IMR-90 (cell line): ENCODE data around the gene TPCN1. TPM values are rescaled to one million over a fixed set of nuclear protein-coding genes. Genes with fewer than 3 reads are reported as not detected.

Experiments
- ATAC-seq: fragments of 200-7000 bp; cut with Tn5 transposase; 2 replicates; pipeline ENCODE4 v1.9.1; 2020; ENCODE audit warnings: low read depth, mild to moderate bottlenecking, moderate library complexity
- BruUV-seq: library from RNA; stranded (reverse); fragments of 400-500 nt; replicated peaks from 2 replicates; lab custom pipeline; 2021; lab: Mats Ljungman, UMichigan
- CTCF ChIA-PET: fragments of 300-600 bp; formaldehyde crosslinking; extraction: SDS; loops from one replicate; lab custom pipeline; 2021; ENCODE audit warnings: antibody characterized with exemption; lab: Yijun Ruan, JAX
- POLR2A ChIA-PET: fragments of 300-600 bp; sonication (Branson Sonifier 250); formaldehyde crosslinking; loops from one replicate; lab custom pipeline; 2022; ENCODE audit warnings: antibody characterized with exemption; ENCODE audit not compliant: unreplicated experiment; lab: Charles Lee
- DNase-seq: peaks from one replicate; pipeline ENCODE4 v3.0.0; 2013
- H2AFZ ChIP-seq: replicated peaks from 2 replicates; pipeline ENCODE3; 2013; ENCODE audit warnings: low read length, mild to moderate bottlenecking; ENCODE audit not compliant: poor library complexity
- H2AK5ac ChIP-seq: 2 replicates; pipeline ENCODE4 v1.6.1; 2013; ENCODE audit warnings: low read depth, low read length, inconsistent platforms
- H2AK9ac ChIP-seq: replicated peaks from 2 replicates; pipeline ENCODE3; 2013; ENCODE audit warnings: mild to moderate bottlenecking, low read depth, low read length, moderate library complexity; ENCODE audit not compliant: poor library complexity
- H2BK120ac ChIP-seq: 2 replicates; pipeline ENCODE4 v1.6.1; 2013; ENCODE audit warnings: low read depth, low read length, inconsistent platforms
- H2BK15ac ChIP-seq: 3 replicates; pipeline ENCODE4 v1.6.1; 2013; ENCODE audit warnings: low read depth, low read length, inconsistent platforms
- H2BK20ac ChIP-seq: 2 replicates; pipeline ENCODE4 v1.6.1; 2013; ENCODE audit warnings: low read depth, mild to moderate bottlenecking, inconsistent platforms, low read length, moderate library complexity
- H2BK5ac ChIP-seq: 2 replicates; pipeline ENCODE4 v1.6.1; 2013; ENCODE audit warnings: mild to moderate bottlenecking, low read depth, low read length, inconsistent platforms; ENCODE audit not compliant: poor library complexity, severe bottlenecking
- H3K14ac ChIP-seq: replicated peaks from 2 replicates; pipeline ENCODE4 v1.6.1; 2013; ENCODE audit warnings: low read depth, low read length, inconsistent platforms
- H3K18ac ChIP-seq: 2 replicates; pipeline ENCODE4 v1.6.1; 2013; ENCODE audit warnings: low read depth, low read length, control low read depth
- H3K23ac ChIP-seq: 2 replicates; pipeline ENCODE4 v1.6.1; 2013; ENCODE audit warnings: low read depth, low read length, inconsistent platforms
- H3K27ac ChIP-seq: 2 replicates; pipeline ENCODE4 v1.5.1; 2013; ENCODE audit warnings: mild to moderate bottlenecking, control low read depth, low read length; ENCODE audit not compliant: insufficient read depth
- H3K27me3 ChIP-seq: 2 replicates; pipeline ENCODE4 v1.6.1; 2013; ENCODE audit warnings: low read length; ENCODE audit not compliant: control insufficient read depth, insufficient read depth
- H3K36me3 ChIP-seq: 2 replicates; pipeline ENCODE4 v1.6.1; 2013; ENCODE audit warnings: low read length, mixed read lengths; ENCODE audit not compliant: control insufficient read depth, insufficient read depth
- H3K4ac ChIP-seq: 2 replicates; pipeline ENCODE4 v1.6.1; 2013; ENCODE audit warnings: low read depth, low read length, inconsistent platforms
- H3K4me1 ChIP-seq: 2 replicates; pipeline ENCODE4 v1.6.1; 2013; ENCODE audit warnings: low read length, mixed read lengths; ENCODE audit not compliant: control insufficient read depth, insufficient read depth
- H3K4me2 ChIP-seq: 2 replicates; pipeline ENCODE4 v1.6.1; 2013; ENCODE audit warnings: low read depth, mild to moderate bottlenecking, control low read depth, low read length, moderate library complexity
- H3K4me3 ChIP-seq: 2 replicates; pipeline ENCODE4 v1.5.1; 2013; ENCODE audit warnings: low read depth, mild to moderate bottlenecking, control low read depth, low read length, moderate library complexity; ENCODE audit not compliant: insufficient read depth
- H3K56ac ChIP-seq: 2 replicates; pipeline ENCODE4 v1.6.1; 2013; ENCODE audit warnings: low read length, inconsistent platforms; ENCODE audit not compliant: insufficient read depth; ENCODE audit errors: extremely low read depth
- H3K79me1 ChIP-seq, 2 experiments: 2 replicates each; pipeline ENCODE4 v1.6.1; 2013; ENCODE audit warnings: low read length in 2 of 2, inconsistent platforms in 1 of 2, low read depth in 1 of 2
- H3K9ac ChIP-seq: 2 replicates; pipeline ENCODE4 v1.6.1; 2013; ENCODE audit warnings: low read depth, low read length, control low read depth
- H3K9me1 ChIP-seq: 2 replicates; pipeline ENCODE4 v1.6.1; 2013; ENCODE audit warnings: low read length, inconsistent platforms; ENCODE audit not compliant: insufficient read depth
- H3K9me3 ChIP-seq: 2 replicates; pipeline ENCODE4 v1.6.1; 2013; ENCODE audit warnings: low read length; ENCODE audit not compliant: control insufficient read depth, insufficient read depth
- H4K20me1 ChIP-seq: 2 replicates; pipeline ENCODE4 v1.6.1; 2013; ENCODE audit warnings: low read length, inconsistent platforms; ENCODE audit not compliant: insufficient read depth
- H4K5ac ChIP-seq: 2 replicates; pipeline ENCODE4 v1.6.1; 2013; ENCODE audit warnings: mild to moderate bottlenecking, low read depth, low read length, control low read depth
- H4K8ac ChIP-seq, 2 experiments: 2 replicates each; pipeline ENCODE4 v1.6.1; 2013; ENCODE audit warnings: low read depth in 2 of 2, low read length in 2 of 2, control low read depth in 1 of 2, inconsistent platforms in 1 of 2
- H4K91ac ChIP-seq: 2 replicates; pipeline ENCODE4 v1.6.1; 2013; ENCODE audit warnings: low read depth, low read length, inconsistent platforms; ENCODE audit not compliant: insufficient read depth
- BHLHE40 ChIP-seq: fragments of 150-350 bp; IDR thresholded peaks from 2 replicates; pipeline ENCODE4 v1.6.1; 2016; ENCODE audit warnings: mild to moderate bottlenecking, low read depth, low read length
- CEBPB ChIP-seq: IDR thresholded peaks from 2 replicates; pipeline ENCODE4 v1.6.1; 2012; ENCODE audit warnings: low read depth, low read length, improper control_type of control experiment
- CHD1 ChIP-seq: IDR thresholded peaks from 2 replicates; pipeline ENCODE4 v1.6.1; 2012; ENCODE audit warnings: low read depth, low read length, improper control_type of control experiment
- FOS ChIP-seq: fragments of 150-350 bp; IDR thresholded peaks from 2 replicates; pipeline ENCODE4 v1.6.1; 2016; ENCODE audit warnings: low read depth, low read length
- MAFK ChIP-seq: IDR thresholded peaks from 2 replicates; pipeline ENCODE4 v1.6.1; 2012; ENCODE audit warnings: low read depth, low read length, improper control_type of control experiment
- MAZ ChIP-seq: IDR thresholded peaks from 2 replicates; pipeline ENCODE4 v1.6.1; 2012; ENCODE audit warnings: low read depth, mild to moderate bottlenecking, low read length, improper control_type of control experiment, moderate library complexity, borderline replicate concordance
- MXI1 ChIP-seq: IDR thresholded peaks from 2 replicates; pipeline ENCODE4 v1.6.1; 2012; ENCODE audit warnings: low read depth, mild to moderate bottlenecking, low read length, moderate library complexity, borderline replicate concordance
- POLR2A ChIP-seq: IDR thresholded peaks from 2 replicates; pipeline ENCODE4 v1.6.1; 2012; ENCODE audit warnings: mild to moderate bottlenecking, low read depth, low read length
- RAD21 ChIP-seq: IDR thresholded peaks from 2 replicates; pipeline ENCODE4 v1.6.1; 2012; ENCODE audit warnings: low read length, improper control_type of control experiment
- RCOR1 ChIP-seq: IDR thresholded peaks from 2 replicates; pipeline ENCODE4 v1.6.1; 2012; ENCODE audit warnings: mild to moderate bottlenecking, low read length, improper control_type of control experiment; ENCODE audit not compliant: insufficient replicate concordance
- RFX5 ChIP-seq: IDR thresholded peaks from 2 replicates; pipeline ENCODE4 v1.8.0; 2012; ENCODE audit warnings: low read depth, mild to moderate bottlenecking, low read length, moderate library complexity
- SMC3 ChIP-seq: fragments of 150-350 bp; IDR thresholded peaks from 2 replicates; pipeline ENCODE4 v1.6.1; 2016; ENCODE audit warnings: low read depth, mild to moderate bottlenecking, antibody characterized with exemption, low read length, moderate library complexity
- WGBS, 2 experiments: methylation state at CpG; one replicate each; pipeline versions ENCODE4 v1.1.5 to v1.1.7; 2013; ENCODE audit warnings: missing lambda C conversion rate in 2 of 2; ENCODE audit not compliant: insufficient read length in 1 of 2; ENCODE audit errors: extremely low coverage in 2 of 2; 5-methylcytosine and 5-hydroxymethylcytosine counted together
- dilution Hi-C: fragments of 300-500 bp; cut with HindIII; formaldehyde crosslinking; loops from one replicate; pipeline ENCODE4 v1.14.3; 2018; ENCODE audit warnings: low sequenced_read_pairs; ENCODE audit not compliant: unreplicated experiment
- in situ Hi-C: fragments of 300-500 bp; cut with MboI; formaldehyde crosslinking; loops from 3 replicates; pipeline ENCODE4 v1.14.3; 2019; ENCODE audit warnings: low sequenced_read_pairs, inconsistent platforms, mixed read lengths
- intact Hi-C: fragments of 100-400 bp; cut with micrococcal nuclease; formaldehyde crosslinking; loops from 2 replicates; pipeline ENCODE4 v1.10.0; 2022
- polyA plus RNA-seq, 3 experiments: library from polyadenylated mRNA; depleted of rRNA; stranded (reverse); fragments of >200 nt; gene quantifications; 2 replicates each; pipeline ENCODE4 v1.2.3, GENCODE V29; 2012; ENCODE audit warnings: low replicate concordance in 1 of 3
- total RNA-seq: library from RNA; depleted of rRNA; stranded (reverse); fragments of >200 nt; gene quantifications from 2 replicates; pipeline ENCODE4 v1.2.3, GENCODE V29; 2012
- TF ChIP-seq, protein P1 (sequence below): conservative IDR thresholded peaks from 2 replicates; pipeline ENCODE4 v1.5.1; 2012; ENCODE audit warnings: mild to moderate bottlenecking, low read depth, low read length, improper control_type of control experiment
- TF ChIP-seq, protein P2 (sequence below): fragments of 150-350 bp; IDR thresholded peaks from 2 replicates; pipeline ENCODE4 v1.6.1; 2016; ENCODE audit warnings: low read depth, mild to moderate bottlenecking, low read length, moderate library complexity, borderline replicate concordance

Gene TPCN1
- total and polyA plus RNA-seq, 2 of the 4 experiments (the other 2 are of a cell fraction), result 2.0 to 13.2 TPM

GRCh38 chr12:113246478-113247122 is 25.3 kb downstream of the TPCN1 start:
- POLR2A ChIA-PET, result no interaction called here
- Histone ChIP-seq H2BK120ac (peak overlapping the region; percentile 71), H3K79me1 (peaks cover 0 to 28% of the 10 kb centered on the region in 2 experiments; a peak in 2 of 4 replicates), H4K20me1 (no peaks in the 10 kb centered on the region; the same call in 1 of the 2 replicates), H3K4ac (peak overlapping the region; percentile 72), H2BK15ac (peak overlapping the region; percentile 55; the same call in 1 of the 3 replicates), H4K5ac (no peak overlapping the region; the same call in 1 of the 2 replicates), H3K36me3 (no peaks in the 10 kb centered on the region; the same call in 1 of the 2 replicates), H4K91ac (peak overlapping the region; percentile 50), H2BK20ac (peak overlapping the region; percentile 33; the same call in 1 of the 2 replicates), H3K18ac (peak overlapping the region; percentile 9; the same call in 1 of the 2 replicates), H2AK9ac (peak overlapping the region; percentile 88), H3K9me1 (peaks cover 25% of the 10 kb centered on the region), H3K27me3 (no peaks in the 10 kb centered on the region), H3K9me3 (no peaks in the 10 kb centered on the region), H3K23ac (no peak overlapping the region), H2AK5ac (peak overlapping the region; percentile 80), H3K27ac (no peak overlapping the region), H3K4me3 (no peak overlapping the region), H4K8ac (peak overlapping the region; percentile 23 to 32; a peak in 3 of 4 replicates), H3K4me1 (peaks cover 23% of the 10 kb centered on the region), H3K9ac (no peak overlapping the region), H3K14ac (peak overlapping the region; percentile 42), H3K4me2 (no peak overlapping the region; the same call in 1 of the 2 replicates), H2AFZ (peak overlapping the region; percentile 93), H2BK5ac (no peak overlapping the region), H3K56ac (no peak overlapping the region)
- WGBS, 2 experiments, result 81% methylated on average over 6 of the region's 18 CpGs; no CpG with 5 or more reads in 1 of the 2 experiments
- CTCF ChIA-PET, result interaction anchor here (1.2 kb wide), 1 partner anchor 9 kb away, joined by 4 read pairs; no protein-coding TSS in a partner anchor
- intact Hi-C loops (no loop called here), dilution Hi-C loops (no loop called here), in situ Hi-C loops (no loop called here)
- BruUV-seq, result no TSS peak
- peak; percentile 22; the same call in 1 of the 2 replicates for ATAC-seq
- TF ChIP-seq SMC3 (no peak), MAFK (no peak), CEBPB (no peak), FOS (no peak), POLR2A (no peak), RCOR1 (no peak), BHLHE40 (no peak), CHD1 (no peak), MXI1 (no peak), MAZ (no peak), RAD21 (no peak), RFX5 (no peak)
- TF ChIP-seq, protein P1, sequence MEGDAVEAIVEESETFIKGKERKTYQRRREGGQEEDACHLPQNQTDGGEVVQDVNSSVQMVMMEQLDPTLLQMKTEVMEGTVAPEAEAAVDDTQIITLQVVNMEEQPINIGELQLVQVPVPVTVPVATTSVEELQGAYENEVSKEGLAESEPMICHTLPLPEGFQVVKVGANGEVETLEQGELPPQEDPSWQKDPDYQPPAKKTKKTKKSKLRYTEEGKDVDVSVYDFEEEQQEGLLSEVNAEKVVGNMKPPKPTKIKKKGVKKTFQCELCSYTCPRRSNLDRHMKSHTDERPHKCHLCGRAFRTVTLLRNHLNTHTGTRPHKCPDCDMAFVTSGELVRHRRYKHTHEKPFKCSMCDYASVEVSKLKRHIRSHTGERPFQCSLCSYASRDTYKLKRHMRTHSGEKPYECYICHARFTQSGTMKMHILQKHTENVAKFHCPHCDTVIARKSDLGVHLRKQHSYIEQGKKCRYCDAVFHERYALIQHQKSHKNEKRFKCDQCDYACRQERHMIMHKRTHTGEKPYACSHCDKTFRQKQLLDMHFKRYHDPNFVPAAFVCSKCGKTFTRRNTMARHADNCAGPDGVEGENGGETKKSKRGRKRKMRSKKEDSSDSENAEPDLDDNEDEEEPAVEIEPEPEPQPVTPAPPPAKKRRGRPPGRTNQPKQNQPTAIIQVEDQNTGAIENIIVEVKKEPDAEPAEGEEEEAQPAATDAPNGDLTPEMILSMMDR, result no peak
- TF ChIP-seq, protein P2, sequence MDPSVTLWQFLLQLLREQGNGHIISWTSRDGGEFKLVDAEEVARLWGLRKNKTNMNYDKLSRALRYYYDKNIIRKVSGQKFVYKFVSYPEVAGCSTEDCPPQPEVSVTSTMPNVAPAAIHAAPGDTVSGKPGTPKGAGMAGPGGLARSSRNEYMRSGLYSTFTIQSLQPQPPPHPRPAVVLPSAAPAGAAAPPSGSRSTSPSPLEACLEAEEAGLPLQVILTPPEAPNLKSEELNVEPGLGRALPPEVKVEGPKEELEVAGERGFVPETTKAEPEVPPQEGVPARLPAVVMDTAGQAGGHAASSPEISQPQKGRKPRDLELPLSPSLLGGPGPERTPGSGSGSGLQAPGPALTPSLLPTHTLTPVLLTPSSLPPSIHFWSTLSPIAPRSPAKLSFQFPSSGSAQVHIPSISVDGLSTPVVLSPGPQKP, result no peak
- peak; percentile 38 for DNase-seq
